ENCODE data around the gene CAPN5. TPM values are rescaled to one million over a fixed set of nuclear protein-coding genes. Genes with fewer than 3 reads are reported as not detected.
A peak's percentile ranks its signal among the peaks of the same experiment; 100 is the strongest.

The CAPN5 gene
- total RNA-seq, 2 donors from 2014 or later: 2.6 to 4.0 TPM

GRCh38 chr11:77144857-77145428 is 78.2 kb downstream of the CAPN5 start:
- no peak for TF ChIP-seq CTCF (IDR thresholded peaks at IDR 0.05)
- Histone ChIP-seq H3K27me3 (no peaks in the 10 kb centered on the region), H3K36me3 (no peaks in the 10 kb centered on the region), H3K4me1 (peaks cover 0 to 11% of the 10 kb centered on the region in 2 donors), H3K27ac (no peak overlapping the region), H3K9me3 (no peaks in the 10 kb centered on the region), H3K4me3 (no peak overlapping the region)
- no peak for DNase-seq (ENCODE audit: low spot score)

DNA sequence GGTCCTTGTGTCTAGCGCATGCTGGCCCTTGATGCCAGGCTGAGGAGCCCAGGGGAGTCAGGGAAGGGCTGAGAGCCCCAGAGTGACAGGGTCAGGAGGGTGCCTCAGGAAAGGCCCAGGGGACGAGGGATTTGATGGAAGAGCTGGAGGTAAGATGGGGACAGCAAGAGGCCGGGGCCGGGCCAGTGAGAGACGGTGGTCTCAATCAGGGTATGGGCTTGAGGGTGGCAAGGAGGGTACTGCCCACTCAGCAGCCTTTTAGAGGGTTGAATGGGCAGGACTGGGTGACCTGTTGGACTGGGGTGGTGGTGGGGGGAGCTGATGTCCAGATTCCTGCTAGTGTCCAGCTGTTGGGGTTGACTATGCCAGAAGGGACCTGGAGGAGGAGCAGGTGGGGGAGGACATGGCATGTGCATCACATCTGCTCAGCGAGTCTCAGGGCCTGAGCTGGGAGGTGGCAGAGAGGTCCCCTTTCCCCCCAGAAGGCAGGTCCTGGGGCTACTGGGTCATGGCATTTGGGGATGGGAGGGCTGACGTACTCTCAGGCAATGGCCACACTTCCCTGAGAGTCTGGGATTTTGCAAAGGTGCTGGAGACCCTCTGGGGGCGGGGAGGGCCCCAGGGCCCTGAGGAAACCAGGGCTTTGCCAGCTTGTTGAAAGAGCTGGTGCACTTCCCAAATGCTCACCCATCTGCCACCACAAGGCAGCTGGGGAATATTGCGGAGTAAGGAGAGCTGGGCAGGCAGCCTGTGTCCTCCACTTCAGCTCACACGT is 79.7 kb downstream of the CAPN5 start:
- no peak overlapping the region for H3K27ac ChIP-seq
- no peak for DNase-seq (ENCODE audit: low spot score)
- H3K4me3 ChIP-seq: no peak overlapping the region
- no peaks in the 10 kb centered on the region for H3K4me1 ChIP-seq
- H3K9me3 ChIP-seq: no peaks in the 10 kb centered on the region
- H3K27me3 ChIP-seq: no peaks in the 10 kb centered on the region
- H3K36me3 ChIP-seq: no peaks in the 10 kb centered on the region
- TF ChIP-seq CTCF (IDR thresholded peaks at IDR 0.05): no peak

DNA sequence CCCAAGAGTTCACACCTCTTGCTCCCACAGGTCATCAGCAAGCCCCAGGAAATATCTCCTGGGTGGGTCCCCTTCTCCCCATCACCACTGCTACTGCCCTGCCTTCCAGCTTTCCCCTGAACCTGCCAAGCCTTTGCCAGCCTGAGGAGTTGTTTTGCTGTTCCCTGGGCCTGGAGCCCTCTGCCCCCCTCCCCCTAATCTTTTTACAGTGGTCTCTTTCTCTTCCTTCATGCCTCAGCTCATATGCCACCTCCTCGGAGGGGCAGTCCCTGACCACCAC is 80.2 kb downstream of the CAPN5 start:
- no peak overlapping the region for H3K4me3 ChIP-seq
- no peak overlapping the region for H3K27ac ChIP-seq
- no peaks in the 10 kb centered on the region for H3K9me3 ChIP-seq
- no peaks in the 10 kb centered on the region for H3K36me3 ChIP-seq
- H3K4me1 ChIP-seq: no peaks in the 10 kb centered on the region
- DNase-seq (ENCODE audit: low spot score): no peak
- no peak for TF ChIP-seq CTCF (IDR thresholded peaks at IDR 0.05)
- H3K27me3 ChIP-seq: no peaks in the 10 kb centered on the region

DNA sequence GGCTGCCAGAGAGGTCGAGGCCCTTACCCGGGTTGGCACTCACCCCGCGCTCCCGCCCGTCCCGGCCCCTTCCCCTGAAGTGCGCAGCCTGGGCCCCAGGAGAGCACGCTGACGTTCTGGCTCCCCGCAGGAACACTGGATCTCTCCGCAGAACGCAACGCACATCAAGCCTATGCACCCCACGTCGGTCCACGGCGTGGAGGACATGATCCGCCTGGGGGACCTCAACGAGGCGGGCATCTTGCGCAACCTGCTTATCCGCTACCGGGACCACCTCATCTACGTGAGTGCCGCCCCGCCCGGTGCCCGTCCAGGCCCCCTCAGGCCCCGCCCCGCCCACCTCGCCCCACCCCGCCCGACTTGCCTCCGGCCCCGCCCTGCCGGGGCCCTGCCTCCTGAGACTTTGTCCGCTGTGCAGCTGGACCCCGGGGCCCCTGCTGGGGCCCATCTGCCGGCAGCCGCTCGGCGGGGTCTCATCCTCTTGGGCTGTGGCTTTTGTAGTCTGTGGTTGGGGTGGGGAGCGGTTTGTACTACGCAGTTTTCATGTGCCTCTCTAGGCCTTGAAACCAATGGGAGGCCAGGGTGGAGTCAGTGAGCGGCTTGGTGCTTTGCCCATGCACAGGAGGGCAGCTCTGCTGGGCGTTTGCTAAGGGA is 81.0 kb downstream of the CAPN5 start:
- H3K27me3 ChIP-seq: no peaks in the 10 kb centered on the region
- no peak overlapping the region for H3K27ac ChIP-seq
- no peaks in the 10 kb centered on the region for H3K9me3 ChIP-seq
- no peak for DNase-seq (ENCODE audit: low spot score)
- no peaks in the 10 kb centered on the region for H3K4me1 ChIP-seq
- H3K4me3 ChIP-seq: peak overlapping the region in 1 of 2 donors; percentile 33
- TF ChIP-seq CTCF (IDR thresholded peaks at IDR 0.05): no peak
- H3K36me3 ChIP-seq: no peaks in the 10 kb centered on the region

GRCh38 chr11:77148963-77149715 is 82.4 kb downstream of the CAPN5 start:
- DNase-seq (ENCODE audit: low spot score): no peak
- Histone ChIP-seq H3K36me3 (no peaks in the 10 kb centered on the region), H3K4me3 (no peak overlapping the region), H3K9me3 (no peaks in the 10 kb centered on the region), H3K4me1 (peaks cover 0 to 10% of the 10 kb centered on the region in 2 donors), H3K27ac (no peak overlapping the region), H3K27me3 (no peaks in the 10 kb centered on the region)
- no peak for TF ChIP-seq CTCF (IDR thresholded peaks at IDR 0.05)

Data from right atrium auricular region (tissue), 2 donors.